Forelimb muscle (tissue), 1 donor: Measurements from ENCODE around the gene BAIAP2L2. TPM values are rescaled to one million over a fixed set of nuclear protein-coding genes. Genes with fewer than 3 reads are reported as not detected.
"Not testable (repeated sequence)": the region's sequence is repeated elsewhere in the genome, so short reads cannot be mapped to it uniquely, and the experiment has no call there.

Source experiments
- DNase-seq: peaks from one replicate; pipeline ENCODE4 v3.0.0-alpha.2; 2013; ENCODE audit warnings: low read depth
- polyA plus RNA-seq: library from polyadenylated mRNA; unstranded; fragments of 120-200 nt; gene quantifications from one replicate; pipeline ENCODE4 v1.2.1, GENCODE V29; 2013; ENCODE audit not compliant: insufficient read length

The BAIAP2L2 gene
- polyA plus RNA-seq, 1 donor: 1.2 TPM

- no peak for DNase-seq
Measured at GRCh38 chr22:38081636-38081940, 28.9 kb downstream of the BAIAP2L2 start.

GRCh38 chr22:38080850-38081635 lies 29.4 kb downstream of the BAIAP2L2 start:
- no peak for DNase-seq

- DNase-seq: no peak
Measured at GRCh38 chr22:38080474-38080849, 30.0 kb downstream of the BAIAP2L2 start.

GRCh38 chr22:38079804-38080203 lies 30.7 kb downstream of the BAIAP2L2 start:
- no peak for DNase-seq

- DNase-seq: not testable (repeated sequence)
Measured at GRCh38 chr22:38079208-38079607, 31.3 kb downstream of the BAIAP2L2 start.

GRCh38 chr22:38078046-38078840 lies 32.2 kb downstream of the BAIAP2L2 start:
- DNase-seq: no peak

- DNase-seq: no peak
Measured at GRCh38 chr22:38077595-38077994, 32.9 kb downstream of the BAIAP2L2 start.

- no peak for DNase-seq
Measured at GRCh38 chr22:38077096-38077495, 33.4 kb downstream of the BAIAP2L2 start.

GRCh38 chr22:38075961-38076360 lies 34.5 kb downstream of the BAIAP2L2 start:
- no peak for DNase-seq

- DNase-seq: no peak
Measured at GRCh38 chr22:38075105-38075825, 35.2 kb downstream of the BAIAP2L2 start.

GRCh38 chr22:38074181-38075104 lies 36.0 kb downstream of the BAIAP2L2 start:
- DNase-seq: no peak

- DNase-seq: no peak
Measured at GRCh38 chr22:38073150-38074130, 37.0 kb downstream of the BAIAP2L2 start.

- no peak for DNase-seq
Measured at GRCh38 chr22:38072322-38073149, 37.9 kb downstream of the BAIAP2L2 start.

GRCh38 chr22:38071421-38072321 lies 38.8 kb downstream of the BAIAP2L2 start:
- no peak for DNase-seq

GRCh38 chr22:38070250-38070921 lies 40.1 kb downstream of the BAIAP2L2 start:
- DNase-seq: no peak

GRCh38 chr22:38069372-38070249 lies 40.9 kb downstream of the BAIAP2L2 start:
- no peak for DNase-seq
